PFSK-1 (cell line): ENCODE measurements around the gene LRTM1.

Experiments
- FOXP2 ChIP-seq: optimal IDR thresholded peaks from 2 replicates; pipeline ENCODE3; 2011; ENCODE audit warnings: borderline replicate concordance, control low read depth, inconsistent platforms; ENCODE audit not compliant: insufficient read depth; ENCODE audit errors: extremely low read length, extremely low read depth
- POLR2AphosphoS5 ChIP-seq: IDR thresholded peaks from 2 replicates; pipeline ENCODE4 v1.6.1; 2012; ENCODE audit warnings: low read depth, mild to moderate bottlenecking, control low read depth, low read length, moderate library complexity
- SIN3A ChIP-seq: IDR thresholded peaks from 2 replicates; pipeline ENCODE4 v1.6.1; 2012; ENCODE audit warnings: mild to moderate bottlenecking, low read length, moderate library complexity, borderline replicate concordance; ENCODE audit not compliant: insufficient read depth
- TAF1 ChIP-seq: IDR thresholded peaks from 2 replicates; pipeline ENCODE4 v1.6.1; 2012; ENCODE audit warnings: low read length, control low read depth, borderline replicate concordance; ENCODE audit not compliant: insufficient read depth
- TF ChIP-seq, protein P1 (sequence below), 2 experiments: IDR thresholded peaks; 2 replicates each; pipeline versions ENCODE4 v1.6.1 to v1.8.0; 2011 to 2012; ENCODE audit warnings: low read depth in 2 of 2, low read length in 2 of 2, control low read depth in 1 of 2, inconsistent platforms in 1 of 2, mild to moderate bottlenecking in 1 of 2, moderate library complexity in 1 of 2; ENCODE audit not compliant: insufficient read depth in 1 of 2

LRTM1 gene

DNA sequence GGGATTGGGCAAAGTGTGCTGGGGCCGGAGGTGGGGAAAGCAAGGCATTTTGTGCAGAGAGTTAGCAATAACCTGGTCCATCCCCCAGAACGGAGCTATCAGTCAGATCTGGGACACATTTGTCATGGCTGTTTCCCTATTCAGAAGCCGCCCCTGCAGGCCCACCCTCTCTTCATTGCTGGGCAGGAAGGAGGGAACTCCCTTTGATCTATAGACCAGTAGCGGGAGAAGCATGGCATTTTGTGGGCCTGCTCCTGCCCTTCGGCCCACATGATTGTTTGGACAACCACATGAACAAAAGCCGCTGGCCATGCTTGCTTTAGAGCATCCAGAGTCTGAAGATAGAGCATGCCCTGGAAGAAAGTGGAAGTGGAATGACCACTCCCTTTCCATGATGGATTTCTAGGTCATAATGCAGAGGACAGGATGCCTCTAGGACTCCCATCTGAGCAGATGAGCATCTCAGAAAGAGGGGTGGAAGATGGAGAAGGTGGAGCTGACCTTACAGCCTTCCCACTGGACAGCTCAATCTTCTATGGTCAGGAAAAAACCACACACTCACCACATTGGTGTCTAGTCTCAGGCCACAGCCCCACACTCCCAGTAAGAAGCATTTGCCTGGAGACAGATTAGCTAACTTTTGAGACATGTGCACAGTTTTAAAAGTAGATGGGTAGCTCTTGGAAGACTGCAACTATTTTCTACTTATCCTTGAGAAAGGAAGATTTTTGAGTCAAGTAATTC lies 11.9 kb upstream of the LRTM1 start:
- TF ChIP-seq FOXP2: no peak
- TF ChIP-seq TAF1: no peak
- TF ChIP-seq, protein P1, sequence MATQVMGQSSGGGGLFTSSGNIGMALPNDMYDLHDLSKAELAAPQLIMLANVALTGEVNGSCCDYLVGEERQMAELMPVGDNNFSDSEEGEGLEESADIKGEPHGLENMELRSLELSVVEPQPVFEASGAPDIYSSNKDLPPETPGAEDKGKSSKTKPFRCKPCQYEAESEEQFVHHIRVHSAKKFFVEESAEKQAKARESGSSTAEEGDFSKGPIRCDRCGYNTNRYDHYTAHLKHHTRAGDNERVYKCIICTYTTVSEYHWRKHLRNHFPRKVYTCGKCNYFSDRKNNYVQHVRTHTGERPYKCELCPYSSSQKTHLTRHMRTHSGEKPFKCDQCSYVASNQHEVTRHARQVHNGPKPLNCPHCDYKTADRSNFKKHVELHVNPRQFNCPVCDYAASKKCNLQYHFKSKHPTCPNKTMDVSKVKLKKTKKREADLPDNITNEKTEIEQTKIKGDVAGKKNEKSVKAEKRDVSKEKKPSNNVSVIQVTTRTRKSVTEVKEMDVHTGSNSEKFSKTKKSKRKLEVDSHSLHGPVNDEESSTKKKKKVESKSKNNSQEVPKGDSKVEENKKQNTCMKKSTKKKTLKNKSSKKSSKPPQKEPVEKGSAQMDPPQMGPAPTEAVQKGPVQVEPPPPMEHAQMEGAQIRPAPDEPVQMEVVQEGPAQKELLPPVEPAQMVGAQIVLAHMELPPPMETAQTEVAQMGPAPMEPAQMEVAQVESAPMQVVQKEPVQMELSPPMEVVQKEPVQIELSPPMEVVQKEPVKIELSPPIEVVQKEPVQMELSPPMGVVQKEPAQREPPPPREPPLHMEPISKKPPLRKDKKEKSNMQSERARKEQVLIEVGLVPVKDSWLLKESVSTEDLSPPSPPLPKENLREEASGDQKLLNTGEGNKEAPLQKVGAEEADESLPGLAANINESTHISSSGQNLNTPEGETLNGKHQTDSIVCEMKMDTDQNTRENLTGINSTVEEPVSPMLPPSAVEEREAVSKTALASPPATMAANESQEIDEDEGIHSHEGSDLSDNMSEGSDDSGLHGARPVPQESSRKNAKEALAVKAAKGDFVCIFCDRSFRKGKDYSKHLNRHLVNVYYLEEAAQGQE (IDR thresholded peaks at IDR 0.05; ENCODE audit: insufficient read depth in 1 of 2, low read depth in 2 of 2, low read length in 2 of 2): no peak
- no peak for TF ChIP-seq SIN3A
- no peak for TF ChIP-seq POLR2AphosphoS5

DNA sequence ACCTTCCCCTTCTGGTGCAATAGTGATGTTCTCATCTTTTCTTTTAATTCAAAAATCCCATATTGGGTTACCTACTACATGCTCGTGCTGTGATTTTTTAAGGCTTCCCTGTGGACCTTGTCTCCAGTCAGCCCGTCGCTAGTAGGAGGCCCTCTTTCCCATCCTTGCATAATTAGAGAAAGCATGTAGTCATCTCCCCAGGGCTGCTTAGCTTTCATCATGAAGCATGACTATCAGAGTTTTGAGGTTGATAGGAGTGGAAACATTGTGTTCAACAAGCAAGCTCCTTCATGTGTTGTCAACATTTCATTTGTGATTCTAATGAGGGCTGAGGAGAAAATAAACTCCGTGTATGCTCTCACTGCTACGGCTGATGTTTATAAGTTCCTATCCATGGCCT lies 8.7 kb upstream of the LRTM1 start:
- TF ChIP-seq, protein P1 (IDR thresholded peaks at IDR 0.05; ENCODE audit: insufficient read depth in 1 of 2, low read depth in 2 of 2, low read length in 2 of 2): no peak
- TF ChIP-seq POLR2AphosphoS5 (no peak), TAF1 (no peak), FOXP2 (no peak), SIN3A (no peak)

DNA sequence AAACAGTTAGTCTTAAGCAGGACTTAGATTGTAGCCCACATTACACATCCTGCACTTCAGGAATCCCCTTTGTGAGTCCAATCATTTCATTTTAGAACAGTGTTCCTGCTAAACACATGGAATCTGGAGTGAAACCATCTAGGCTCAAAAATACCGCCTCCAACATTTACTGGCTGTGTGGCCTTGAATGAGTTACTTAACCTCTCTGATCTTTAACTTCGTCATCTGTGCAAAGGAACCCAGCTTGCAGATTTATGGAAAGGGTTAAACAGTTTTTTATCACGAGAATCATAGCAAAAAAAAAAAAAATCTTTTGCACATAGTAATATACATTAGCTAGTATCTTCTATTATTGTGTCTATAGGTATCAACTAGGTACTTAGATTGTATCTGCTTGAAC lies 8.0 kb upstream of the LRTM1 start:
- TF ChIP-seq SIN3A (no peak), FOXP2 (no peak), POLR2AphosphoS5 (no peak)

DNA sequence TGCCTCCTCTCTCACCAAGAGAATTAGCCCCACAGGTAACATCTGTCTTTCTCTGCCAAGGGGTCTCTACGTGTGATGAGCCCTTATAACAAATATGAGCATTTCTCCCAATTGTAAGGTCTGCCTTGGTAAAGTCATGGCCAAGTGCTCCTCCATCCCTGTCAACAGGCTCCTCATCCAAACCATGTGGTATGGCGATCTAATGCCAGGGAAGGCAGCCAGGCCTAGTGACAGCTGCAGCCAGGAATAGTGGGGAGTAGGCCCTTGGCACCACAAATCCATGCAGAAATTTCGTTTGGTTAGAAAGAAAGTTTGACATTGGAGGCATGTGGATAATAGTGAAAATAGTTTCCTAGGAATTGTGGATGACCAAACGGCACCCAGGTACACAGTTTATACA lies 4.7 kb upstream of the LRTM1 start:
- TF ChIP-seq SIN3A (no peak), FOXP2 (no peak)
- TF ChIP-seq, protein P1 (IDR thresholded peaks at IDR 0.05; ENCODE audit: insufficient read depth in 1 of 2, low read depth in 2 of 2, low read length in 2 of 2): no peak

DNA sequence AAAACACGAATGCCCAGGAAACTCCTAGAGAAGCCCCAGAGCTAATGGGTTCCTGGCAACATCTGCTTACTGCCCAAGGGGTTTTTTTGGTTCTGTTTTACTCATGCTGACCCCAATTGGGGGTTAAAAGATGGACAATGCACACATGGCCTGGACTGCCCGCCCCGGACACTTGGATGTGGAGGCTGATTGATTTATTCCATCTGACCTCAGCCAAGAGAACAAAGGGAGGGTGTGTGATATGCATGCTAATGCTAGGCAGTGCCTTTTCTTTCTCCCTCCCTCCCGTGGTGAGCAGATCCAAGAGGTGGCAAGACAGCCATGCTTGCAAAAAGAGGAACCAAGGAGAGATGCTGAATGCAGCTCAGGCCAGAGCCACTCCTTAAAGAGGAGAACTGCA lies 3.3 kb upstream of the LRTM1 start:
- no peak for TF ChIP-seq TAF1
- TF ChIP-seq, protein P1 (IDR thresholded peaks at IDR 0.05; ENCODE audit: insufficient read depth in 1 of 2, low read depth in 2 of 2, low read length in 2 of 2): no peak
- TF ChIP-seq SIN3A: no peak
- no peak for TF ChIP-seq POLR2AphosphoS5
- no peak for TF ChIP-seq FOXP2
